Esophagus (tissue), 2 donors: Measurements from ENCODE around the gene THRB. TPM values are rescaled to one million over a fixed set of nuclear protein-coding genes. Genes with fewer than 3 reads are reported as not detected.

Experiments
- H3K27ac ChIP-seq, 2 donors: one replicate each; pipeline ENCODE4 v1.5.1; 2013; ENCODE audit warnings: low read depth in 2 of 2, mild to moderate bottlenecking in 2 of 2, inconsistent platforms in 1 of 2, low read length in 1 of 2, moderate library complexity in 1 of 2
- H3K27me3 ChIP-seq, 2 donors: one replicate each; pipeline ENCODE4 v1.6.1; 2013; ENCODE audit warnings: low read length in 2 of 2, control low read depth in 1 of 2, mild to moderate bottlenecking in 1 of 2; ENCODE audit not compliant: insufficient read depth in 2 of 2, control insufficient read depth in 1 of 2
- H3K36me3 ChIP-seq, 2 donors: one replicate each; pipeline ENCODE4 v1.6.1; 2013; ENCODE audit warnings: low read length in 1 of 2; ENCODE audit not compliant: control insufficient read depth in 2 of 2, insufficient read depth in 2 of 2
- H3K4me1 ChIP-seq, 2 donors: one replicate each; pipeline ENCODE4 v1.6.1; 2013; ENCODE audit warnings: low read length in 1 of 2; ENCODE audit not compliant: control insufficient read depth in 2 of 2, insufficient read depth in 2 of 2
- H3K4me3 ChIP-seq, 2 donors: one replicate each; pipeline ENCODE4 v1.5.1; 2013; ENCODE audit warnings: low read length in 2 of 2, mild to moderate bottlenecking in 2 of 2, low read depth in 1 of 2, moderate library complexity in 1 of 2
- H3K9me3 ChIP-seq, 2 donors: one replicate each; pipeline ENCODE4 v1.6.1; 2013; ENCODE audit warnings: mild to moderate bottlenecking in 2 of 2, low read depth in 1 of 2, low read length in 1 of 2, moderate library complexity in 1 of 2; ENCODE audit not compliant: control insufficient read depth in 2 of 2, insufficient read depth in 1 of 2
- WGBS, 2 donors: extraction: QIAGEN DNeasy Blood & Tissue Kit; methylation state at CpG; one replicate each; pipeline ENCODE4 v1.1.7; 2013; 5-methylcytosine and 5-hydroxymethylcytosine counted together
- polyA plus RNA-seq, 2 donors: library from polyadenylated mRNA; stranded (reverse); fragments of 200-250 nt; gene quantifications; one replicate each; pipeline ENCODE4 v1.2.3, GENCODE V29; 2013
- donor health status: healthy with polysubstance abuse.
- donor health status: Bipolar disorder and iron deficiency.

THRB gene
- polyA plus RNA-seq, 2 donors = 1.4 to 2.5 TPM

DNA sequence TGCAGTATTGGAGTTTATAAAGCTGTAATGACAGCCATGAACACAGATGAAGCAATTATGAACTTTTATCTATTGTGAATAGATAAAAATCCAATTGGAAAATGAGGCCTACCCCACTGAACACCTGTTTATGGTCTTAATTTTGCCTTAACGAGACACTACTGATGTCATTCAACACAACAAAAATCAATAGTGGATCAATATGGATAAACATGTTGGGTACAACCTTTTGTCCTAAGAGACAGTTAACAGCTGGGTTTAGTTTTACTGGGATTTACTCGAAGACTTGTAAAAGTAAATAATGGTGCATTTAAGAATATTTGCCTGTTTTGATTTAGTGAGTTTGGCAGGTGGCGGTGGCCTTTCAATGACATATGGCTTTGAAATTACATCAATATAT, 331.7 kb downstream of the THRB start:
- 83% methylated on average over 3 of the region's 3 CpGs for WGBS, 2 donors
- H3K27me3 ChIP-seq = no peaks in the 10 kb centered on the region

DNA sequence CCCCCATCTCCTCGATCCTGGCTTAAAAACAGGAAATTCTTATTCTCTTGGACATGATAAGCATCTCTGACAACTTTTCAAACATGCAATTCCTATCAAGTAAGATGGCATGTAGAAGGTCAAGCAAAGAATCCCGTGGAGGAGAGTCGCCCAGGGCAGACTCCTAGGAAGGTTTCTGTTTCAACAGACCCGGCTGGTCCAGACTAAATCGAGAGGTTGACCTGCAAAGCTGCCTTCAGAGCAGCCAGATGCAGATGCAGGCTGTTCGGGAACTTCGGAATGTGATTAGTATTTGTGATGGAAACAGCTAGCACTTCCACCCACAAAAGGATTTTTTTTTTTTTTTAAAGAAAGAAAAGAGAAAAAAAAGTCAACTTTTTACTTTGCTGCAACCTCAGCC, 332.8 kb downstream of the THRB start:
- 53 to 60% methylated on average over 7 of the region's 7 CpGs for WGBS, 2 donors
- H3K27me3 ChIP-seq = no peaks in the 10 kb centered on the region
- no peaks in the 10 kb centered on the region for H3K9me3 ChIP-seq
- H3K27ac ChIP-seq = no peak overlapping the region
- no peaks in the 10 kb centered on the region for H3K36me3 ChIP-seq
- H3K4me3 ChIP-seq = no peak overlapping the region
- no peaks in the 10 kb centered on the region for H3K4me1 ChIP-seq

More for the DNA sequence above, 331.7 kb downstream of the THRB start:
- Histone ChIP-seq H3K4me3 (no peak overlapping the region), H3K9me3 (no peaks in the 10 kb centered on the region), H3K27ac (no peak overlapping the region), H3K4me1 (no peaks in the 10 kb centered on the region), H3K36me3 (no peaks in the 10 kb centered on the region)

DNA sequence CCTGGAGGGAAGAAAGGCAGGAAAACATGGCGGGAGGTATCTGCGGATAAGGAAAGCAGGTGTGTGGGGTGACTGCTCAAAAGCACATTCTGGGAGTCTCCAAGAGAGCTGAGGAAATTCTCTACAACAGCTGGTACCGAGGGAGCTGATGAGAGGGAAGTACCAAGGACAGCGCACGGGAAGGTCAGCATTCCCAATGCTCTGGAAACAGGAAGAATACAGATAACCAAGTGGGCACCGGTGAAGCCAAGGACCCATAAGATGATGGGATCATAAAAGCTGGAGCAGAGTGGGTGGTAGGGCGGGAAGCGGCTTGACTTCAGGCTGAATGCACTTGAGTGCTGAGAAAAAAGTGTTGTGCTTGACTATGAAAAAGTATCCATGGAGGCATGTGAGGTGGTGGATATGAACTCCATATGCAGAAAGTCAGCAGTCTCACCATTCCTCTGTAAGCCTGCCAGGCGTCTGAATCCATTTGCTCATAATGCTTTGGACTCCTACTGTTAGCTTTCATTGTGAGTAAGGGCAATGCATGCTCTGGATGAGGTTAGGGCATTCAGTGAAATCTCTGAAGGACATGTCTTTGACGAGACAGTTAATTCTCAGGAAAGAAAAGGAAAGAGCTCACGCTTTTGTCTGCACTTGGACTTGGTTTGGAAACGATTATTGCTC, 334.1 kb downstream of the THRB start:
- no peaks in the 10 kb centered on the region for H3K27me3 ChIP-seq
- H3K9me3 ChIP-seq = no peaks in the 10 kb centered on the region
- no peak overlapping the region for H3K4me3 ChIP-seq
- 73 to 83% methylated on average over 12 of the region's 12 CpGs for WGBS, 2 donors
- no peaks in the 10 kb centered on the region for H3K4me1 ChIP-seq
- no peak overlapping the region for H3K27ac ChIP-seq
- H3K36me3 ChIP-seq = no peaks in the 10 kb centered on the region

DNA sequence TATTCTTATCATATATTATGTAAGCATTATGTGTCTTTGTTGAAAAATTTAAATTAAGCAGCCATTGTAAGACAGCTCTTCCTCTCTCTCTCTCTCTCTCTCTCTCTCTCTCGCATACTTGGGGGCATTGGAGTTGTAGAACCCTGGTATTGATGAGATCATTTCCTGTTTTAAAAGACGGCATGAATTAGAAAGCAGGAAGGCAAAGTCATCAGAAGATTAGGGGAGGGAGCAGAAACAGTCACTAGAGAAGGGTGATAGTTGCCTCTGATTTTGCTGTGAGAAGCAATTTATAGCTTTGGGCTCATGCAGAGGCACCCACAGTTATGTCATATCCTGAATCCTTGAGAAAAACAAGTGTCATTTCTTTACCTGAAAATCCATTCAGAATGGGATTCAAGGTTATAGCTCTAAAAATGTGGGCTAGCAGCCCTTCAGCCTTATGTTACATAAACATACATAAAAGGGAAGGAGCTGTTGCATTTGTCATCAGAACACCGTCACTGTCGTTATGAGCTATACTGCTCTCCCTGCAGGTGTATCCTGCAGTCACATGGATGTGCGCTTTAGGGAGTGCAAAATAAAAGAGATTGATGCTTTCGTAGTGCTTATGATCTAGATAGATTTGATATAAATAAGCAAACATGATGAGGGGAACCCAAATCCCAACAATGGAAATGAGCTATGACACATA, 335.7 kb downstream of the THRB start:
- H3K4me3 ChIP-seq = no peak overlapping the region
- no peaks in the 10 kb centered on the region for H3K27me3 ChIP-seq
- no peaks in the 10 kb centered on the region for H3K36me3 ChIP-seq
- H3K27ac ChIP-seq = no peak overlapping the region
- WGBS, 2 donors = 67 to 69% methylated on average over 6 of the region's 6 CpGs
- no peaks in the 10 kb centered on the region for H3K9me3 ChIP-seq
- no peaks in the 10 kb centered on the region for H3K4me1 ChIP-seq

DNA sequence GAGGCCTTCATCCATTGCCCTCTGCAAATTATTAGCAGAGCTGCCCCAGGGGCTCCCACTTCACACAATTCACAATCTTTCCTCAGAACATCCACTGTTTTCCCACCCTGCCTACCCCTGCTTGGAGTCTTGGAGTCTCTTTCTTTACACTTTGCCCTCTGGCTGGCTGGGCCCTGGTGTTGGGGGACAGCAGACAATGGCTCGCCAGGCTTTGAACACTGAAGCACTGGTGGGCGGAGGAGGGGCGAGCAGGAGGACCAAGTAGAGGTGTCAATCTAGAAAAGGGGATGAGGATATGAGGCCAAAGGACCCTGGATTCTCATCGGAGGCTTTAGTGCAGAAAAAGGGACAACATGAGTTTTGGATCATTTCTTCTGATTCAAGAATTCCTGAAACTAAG, 337.5 kb downstream of the THRB start:
- Histone ChIP-seq H3K27me3 (no peaks in the 10 kb centered on the region), H3K4me1 (no peaks in the 10 kb centered on the region), H3K9me3 (no peaks in the 10 kb centered on the region), H3K27ac (no peak overlapping the region), H3K36me3 (no peaks in the 10 kb centered on the region), H3K4me3 (no peak overlapping the region)
- 95 to 97% methylated on average over 4 of the region's 4 CpGs for WGBS, 2 donors

DNA sequence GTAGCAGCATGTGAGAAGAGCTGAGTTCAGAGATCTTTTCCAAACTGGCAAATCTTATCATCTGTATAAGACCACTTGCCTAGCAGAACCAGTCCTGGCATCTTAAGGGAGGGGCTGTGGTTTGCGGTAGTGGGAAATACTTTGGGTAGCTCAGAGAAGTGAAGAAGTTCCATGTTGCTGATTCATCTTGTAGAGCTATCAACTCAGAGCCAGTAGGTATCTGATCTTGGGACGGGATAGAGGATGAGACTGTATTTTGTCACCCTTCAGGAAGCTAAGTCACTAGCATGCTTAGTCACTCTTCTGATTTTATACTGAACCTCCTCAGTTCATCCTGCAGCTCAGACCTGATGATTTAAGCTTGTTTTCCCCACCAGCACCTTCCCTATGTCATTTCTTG, 338.2 kb downstream of the THRB start:
- WGBS, 2 donors = 82 to 86% methylated on average over 2 of the region's 2 CpGs
- Histone ChIP-seq H3K27me3 (no peaks in the 10 kb centered on the region), H3K4me3 (no peak overlapping the region), H3K9me3 (no peaks in the 10 kb centered on the region), H3K36me3 (no peaks in the 10 kb centered on the region), H3K27ac (no peak overlapping the region), H3K4me1 (no peaks in the 10 kb centered on the region)

DNA sequence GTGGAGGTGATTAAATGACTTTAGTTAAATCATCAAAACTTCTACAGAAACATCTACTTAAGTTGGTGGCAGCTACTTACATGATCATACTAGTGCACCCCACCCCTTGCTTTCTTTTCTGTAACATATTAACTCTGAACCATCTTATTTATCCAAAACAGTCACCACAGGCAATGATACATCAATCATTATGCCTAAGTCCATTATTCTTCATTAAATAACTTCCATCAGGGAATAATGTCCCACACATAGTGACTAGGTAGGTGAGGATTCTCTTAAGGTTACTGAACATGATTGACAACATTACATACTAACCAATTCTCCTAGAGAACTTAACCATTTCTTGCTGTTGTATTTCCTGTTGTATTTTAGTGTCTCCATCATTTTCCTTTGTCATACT, 339.4 kb downstream of the THRB start:
- Histone ChIP-seq H3K27me3 (no peaks in the 10 kb centered on the region), H3K4me1 (no peaks in the 10 kb centered on the region), H3K36me3 (no peaks in the 10 kb centered on the region), H3K9me3 (no peaks in the 10 kb centered on the region), H3K27ac (no peak overlapping the region), H3K4me3 (no peak overlapping the region)

DNA sequence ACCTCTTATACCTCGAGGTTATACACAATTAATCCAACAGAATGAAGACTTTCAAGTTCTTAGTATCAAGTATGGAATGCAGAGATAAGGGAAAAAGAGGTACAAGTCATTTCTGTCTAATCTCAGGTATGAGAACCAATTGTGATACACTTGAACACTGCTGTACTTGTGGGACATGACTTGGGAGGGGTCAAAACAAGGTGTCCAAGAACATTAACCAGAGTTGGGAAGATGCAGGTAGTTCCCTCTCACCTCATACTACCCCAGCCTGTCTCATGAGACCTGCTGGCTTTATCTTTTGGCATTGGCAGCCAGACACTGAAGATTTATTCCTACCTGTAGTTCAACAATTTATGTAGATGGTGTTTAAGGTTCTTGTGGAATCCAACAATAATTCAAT, 339.9 kb downstream of the THRB start:
- Histone ChIP-seq H3K36me3 (no peaks in the 10 kb centered on the region), H3K9me3 (no peaks in the 10 kb centered on the region), H3K4me3 (no peak overlapping the region), H3K27ac (no peak overlapping the region), H3K27me3 (no peaks in the 10 kb centered on the region), H3K4me1 (no peaks in the 10 kb centered on the region)
- WGBS, 2 donors = 25 to 30% methylated on average over 1 of the region's 1 CpG

DNA sequence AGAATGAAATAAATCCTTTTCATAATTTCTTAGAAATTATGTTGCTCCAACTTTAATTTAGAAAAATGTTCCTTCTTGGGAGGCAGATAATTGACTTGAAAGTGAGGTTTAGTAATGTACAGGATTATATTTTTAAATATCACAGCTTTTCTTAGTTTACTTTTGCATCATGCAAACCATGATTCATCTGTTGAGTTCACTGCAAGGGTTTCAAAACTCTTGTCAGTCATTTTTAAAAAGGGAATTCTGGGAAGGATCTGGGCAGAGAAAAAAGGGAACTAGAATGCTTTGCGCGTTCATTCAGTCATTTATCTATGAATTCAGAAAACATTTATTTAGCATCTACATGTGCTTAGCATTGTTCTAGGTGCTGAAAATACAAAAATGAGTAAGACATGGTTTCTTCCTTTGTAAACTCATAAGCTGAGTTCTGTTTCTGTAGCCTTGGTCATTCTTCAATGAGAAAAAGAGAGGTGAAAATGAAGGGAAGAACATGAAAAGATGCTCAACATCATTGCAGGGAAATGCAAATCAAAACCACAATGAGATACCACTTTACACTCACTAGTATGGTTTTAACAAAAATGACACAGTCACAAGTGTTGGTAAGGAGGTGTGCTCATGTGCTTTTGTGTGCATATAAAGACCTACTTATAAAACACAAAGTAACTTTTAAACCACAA, 340.5 kb downstream of the THRB start:
- Histone ChIP-seq H3K27ac (no peak overlapping the region), H3K4me3 (no peak overlapping the region), H3K27me3 (no peaks in the 10 kb centered on the region), H3K4me1 (no peaks in the 10 kb centered on the region), H3K36me3 (no peaks in the 10 kb centered on the region), H3K9me3 (no peaks in the 10 kb centered on the region)
- 75 to 83% methylated on average over 2 of the region's 2 CpGs for WGBS, 2 donors
